NCI-H1694 (cell line): ENCODE data around the gene SYF2.
"Not testable (repeated sequence)": the region's sequence is repeated elsewhere in the genome, so short reads cannot be mapped to it uniquely, and the experiment has no call there.

Experiments
- DNase-seq: peaks from one replicate; lab custom pipeline; 2025; lab: John Stamatoyannopoulos, UW

The SYF2 gene

GRCh38 chr1:25232027-25232865 lies at the start of gene SYF2:
TSS of gene SYF2 (minus strand) at chr1:25232502. CDS start at chr1:25232467, 35 bp downstream.
- peak; percentile 92 for DNase-seq

DNA sequence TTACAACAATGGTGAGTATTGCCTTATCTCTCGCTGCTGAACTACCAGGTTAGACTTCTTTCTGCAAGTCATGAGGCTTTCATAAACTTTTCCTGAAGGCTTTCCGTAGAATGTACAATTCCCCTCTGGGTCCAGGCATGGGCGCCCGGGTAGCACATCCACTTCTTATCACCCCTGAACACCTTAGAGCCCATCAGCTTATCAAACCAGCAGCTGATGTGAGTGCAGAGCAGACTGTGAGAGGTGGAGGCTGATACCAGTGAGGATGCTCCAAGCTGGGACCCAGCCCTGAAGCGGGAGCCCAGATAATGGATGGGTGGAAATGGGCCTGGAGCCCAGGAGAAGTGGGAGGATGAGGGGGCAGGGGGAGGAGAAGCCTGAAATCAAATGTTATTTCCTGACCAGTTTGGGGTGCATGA lies 47.4 kb upstream of the SYF2 start:
- not testable (repeated sequence) for DNase-seq

DNA sequence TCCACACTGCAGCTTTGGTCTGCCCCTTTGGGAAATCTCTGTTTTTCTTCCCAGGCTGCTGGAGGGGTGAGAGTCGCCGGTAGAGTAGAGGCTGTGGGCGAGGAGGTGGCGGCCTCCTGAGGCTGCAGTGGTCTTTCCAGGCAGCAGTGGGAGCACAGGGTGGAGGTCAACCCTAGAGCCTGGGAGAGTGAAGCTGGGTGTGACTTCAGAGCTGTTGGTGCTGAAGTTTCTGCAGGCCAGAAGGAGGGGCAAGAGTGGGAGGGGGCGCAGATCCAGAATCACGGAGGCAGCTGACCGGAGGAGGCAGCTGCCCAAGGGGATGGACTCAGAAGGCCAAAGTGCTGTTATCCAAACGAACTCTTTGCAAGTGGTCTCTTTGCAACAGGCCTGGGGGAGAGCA lies 46.5 kb upstream of the SYF2 start:
- DNase-seq, result not testable (repeated sequence)

DNA sequence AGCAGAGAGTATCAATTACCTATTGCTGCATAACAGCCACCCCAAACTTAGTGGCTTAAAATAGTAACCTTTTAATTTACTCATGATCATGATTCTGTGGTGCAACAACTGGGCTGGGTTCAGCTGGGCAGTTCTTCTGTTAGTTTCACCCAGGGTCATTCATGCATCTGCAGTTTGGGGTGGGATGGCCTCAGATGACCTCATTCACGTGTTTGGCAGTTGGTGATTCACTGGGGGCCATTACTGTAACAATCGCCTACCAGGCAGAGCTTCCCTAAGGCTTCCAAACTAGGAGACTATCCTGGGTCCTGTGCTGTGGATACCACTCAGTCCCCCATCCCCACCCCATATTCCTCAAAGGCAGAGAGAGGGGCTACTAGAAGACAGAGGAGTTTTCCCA lies 46.1 kb upstream of the SYF2 start:
- DNase-seq, result not testable (repeated sequence)

DNA sequence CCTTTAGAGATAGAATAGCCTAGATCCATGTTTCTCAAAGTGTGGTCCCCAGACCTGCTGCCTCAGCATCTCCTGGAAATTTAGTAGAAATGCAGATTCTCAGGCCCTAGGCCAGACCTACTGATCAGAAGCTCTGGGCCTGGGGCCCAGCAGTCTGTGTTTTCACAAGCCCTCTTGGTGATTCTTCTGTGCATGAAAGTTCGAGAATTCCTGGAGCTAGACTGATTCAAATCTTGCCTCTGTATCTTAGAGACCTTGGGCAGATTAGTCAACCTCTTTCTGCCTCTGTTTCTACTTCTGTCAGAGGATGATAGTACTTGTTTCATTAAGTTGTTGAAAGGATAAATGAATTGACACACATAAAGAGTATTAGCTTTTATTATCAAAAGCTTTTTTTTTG lies 45.0 kb upstream of the SYF2 start:
- DNase-seq, result not testable (repeated sequence)

DNA sequence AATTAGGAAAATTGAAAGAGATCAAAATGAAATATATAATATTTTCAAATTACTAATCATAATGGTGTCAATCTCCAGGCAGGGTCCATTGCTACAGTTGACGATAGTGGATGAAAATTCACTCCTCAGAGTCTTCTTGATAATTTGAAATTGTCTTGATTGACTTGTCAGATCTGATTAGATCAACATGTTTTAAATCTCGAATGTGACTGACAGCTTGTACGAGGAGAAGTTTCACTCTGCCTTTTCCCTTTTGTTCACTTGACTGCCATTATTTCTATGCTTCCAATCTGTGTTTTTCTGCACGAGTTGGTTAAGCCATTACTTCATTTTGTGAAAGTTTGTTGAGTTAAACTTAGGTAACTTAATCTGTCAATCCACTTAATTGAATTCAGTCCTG lies 43.3 kb upstream of the SYF2 start:
- DNase-seq, result not testable (repeated sequence)

GRCh38 chr1:25272238-25272637 lies 39.9 kb upstream of the SYF2 start, which contains the start of gene RHD:
TSS of gene RHD (plus strand) at chr1:25272509. CDS start at chr1:25272548, 39 bp downstream.
- DNase-seq, result not testable (repeated sequence)

DNA sequence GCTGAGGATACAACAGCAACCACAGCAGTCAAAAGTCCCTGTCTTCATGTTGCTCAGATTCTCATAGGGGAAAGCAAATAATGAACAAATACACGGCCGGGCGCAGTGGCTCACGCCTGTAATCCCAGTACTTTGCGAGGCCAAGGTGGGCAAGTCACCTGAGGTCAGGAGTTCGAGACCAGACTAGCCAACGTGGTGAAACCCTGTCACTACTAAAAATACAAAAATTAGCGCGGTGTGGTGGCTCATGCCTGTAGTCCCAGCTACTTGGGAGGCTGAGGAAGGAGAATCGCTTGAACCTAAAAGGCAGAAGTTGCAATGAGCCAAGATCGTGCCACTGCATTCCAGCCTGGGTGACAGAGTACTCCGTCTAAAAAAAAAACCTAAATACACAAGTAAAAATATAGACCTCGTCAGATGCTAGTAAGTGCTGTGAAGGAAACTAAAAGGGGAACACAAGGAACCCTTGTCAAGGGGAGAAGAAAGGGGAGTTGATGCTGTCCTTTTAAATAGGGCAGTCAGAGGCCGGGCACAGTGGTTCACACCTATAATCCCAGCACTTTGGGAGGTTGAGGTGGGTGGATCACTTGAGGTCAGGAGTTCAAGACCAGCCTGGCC lies 36.0 kb upstream of the SYF2 start:
- DNase-seq, result not testable (repeated sequence)

- peak; percentile 59 for DNase-seq
Measured at GRCh38 chr1:25267288-25268142, 35.2 kb upstream of the SYF2 start.

DNA sequence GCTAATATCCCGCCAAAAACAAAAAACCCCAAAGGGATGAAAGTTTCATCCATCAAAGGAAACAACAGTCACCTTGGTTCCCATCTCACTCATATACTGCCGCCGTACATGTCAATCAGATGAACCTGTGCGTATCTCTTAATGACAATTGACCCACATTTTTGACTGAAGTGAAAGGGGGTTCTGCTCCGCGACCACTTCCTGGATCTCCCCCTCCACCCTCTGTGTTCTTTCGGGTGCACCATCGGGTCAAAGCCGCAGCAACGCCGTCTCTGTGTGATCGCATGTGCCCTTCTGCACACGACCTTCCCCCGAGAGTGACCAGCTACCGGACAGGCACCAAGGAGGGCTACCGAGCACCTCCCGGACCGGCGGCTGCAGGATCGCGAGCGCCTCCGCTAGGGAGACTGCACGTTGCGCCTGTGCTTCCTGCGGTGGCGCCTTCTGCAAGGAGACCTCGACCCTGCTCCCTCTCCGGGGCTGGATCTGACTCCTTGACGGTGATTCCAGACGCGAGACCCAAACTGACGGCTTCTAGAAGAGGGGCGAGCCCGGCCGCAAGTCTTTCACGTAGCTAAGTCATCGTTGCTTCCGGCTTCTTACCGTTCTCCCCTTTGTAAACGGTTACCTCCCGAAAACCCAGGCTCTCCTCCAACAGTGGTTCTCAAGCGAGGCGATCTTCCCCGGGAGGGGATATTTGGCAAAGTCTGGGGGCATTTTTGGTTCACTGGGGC lies 34.4 kb upstream of the SYF2 start:
- DNase-seq, result not testable (repeated sequence)

- DNase-seq, result not testable (repeated sequence)
Measured at GRCh38 chr1:25260336-25260735, 28.0 kb upstream of the SYF2 start.

- DNase-seq, result not testable (repeated sequence)
Measured at GRCh38 chr1:25259813-25260212, 27.5 kb upstream of the SYF2 start.

DNA sequence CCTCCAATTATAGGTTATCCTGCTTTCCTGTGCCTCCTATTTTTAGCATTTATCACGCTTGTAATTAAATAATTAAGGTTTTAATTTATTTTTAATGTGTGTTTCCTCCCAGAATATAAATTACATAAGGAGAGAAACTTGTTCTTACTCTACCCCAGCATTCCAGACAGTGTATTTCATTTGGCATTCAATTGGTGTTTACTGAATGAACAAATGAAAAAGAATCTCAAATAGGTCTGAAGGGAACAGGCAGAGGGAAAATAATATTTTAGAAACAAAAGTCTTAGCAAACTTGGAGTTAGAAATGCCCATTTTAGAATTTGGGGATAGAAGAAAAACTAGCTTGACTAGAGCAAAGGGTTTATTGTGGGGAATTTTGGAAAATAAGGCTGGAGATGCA lies 24.9 kb upstream of the SYF2 start:
- DNase-seq, result no peak

- DNase-seq, result no peak
Measured at GRCh38 chr1:25256578-25256965, 24.3 kb upstream of the SYF2 start.

DNA sequence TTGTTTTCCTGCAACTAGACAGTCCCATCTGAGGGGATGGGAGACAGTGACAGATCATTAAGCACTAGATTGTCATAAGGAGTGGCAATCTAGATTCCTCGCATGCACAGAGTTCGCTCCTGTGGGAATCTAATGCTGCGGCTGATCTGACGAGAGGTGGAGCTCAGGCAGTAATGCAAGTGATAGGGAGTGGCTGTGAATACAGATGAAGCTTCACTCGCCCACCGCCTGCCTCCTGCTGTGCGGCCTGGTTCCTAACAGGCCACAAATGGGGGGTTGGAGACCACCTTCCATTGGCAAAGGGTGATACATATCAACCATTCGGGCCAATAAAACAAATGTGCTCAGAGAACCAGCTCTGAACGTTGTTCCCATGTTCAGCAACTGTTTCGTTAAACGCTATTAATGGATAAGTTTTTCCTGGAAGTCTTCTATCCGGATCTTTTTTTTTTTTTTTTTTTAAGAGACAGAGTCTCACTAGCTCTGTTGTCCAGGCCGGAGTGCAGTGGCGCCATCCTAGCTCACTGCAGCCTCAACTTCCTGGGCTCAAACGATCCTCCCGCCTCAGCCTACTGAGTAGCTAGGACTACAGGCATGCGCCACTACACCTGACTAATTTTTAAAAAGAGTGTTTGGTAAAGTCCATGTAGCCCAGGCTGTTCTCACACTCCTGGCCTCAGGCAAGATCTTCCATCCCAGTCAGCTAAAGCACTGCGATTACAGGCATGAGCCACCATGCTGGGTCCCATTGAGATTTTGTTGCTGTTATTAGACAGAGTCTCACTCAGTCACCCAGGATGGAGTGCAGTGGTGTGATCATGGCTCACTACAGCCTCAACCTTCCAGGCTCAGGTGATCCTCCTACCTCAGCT lies 23.6 kb upstream of the SYF2 start:
- DNase-seq, result no peak

- DNase-seq, result no peak
Measured at GRCh38 chr1:25253911-25254310, 21.6 kb upstream of the SYF2 start.

DNA sequence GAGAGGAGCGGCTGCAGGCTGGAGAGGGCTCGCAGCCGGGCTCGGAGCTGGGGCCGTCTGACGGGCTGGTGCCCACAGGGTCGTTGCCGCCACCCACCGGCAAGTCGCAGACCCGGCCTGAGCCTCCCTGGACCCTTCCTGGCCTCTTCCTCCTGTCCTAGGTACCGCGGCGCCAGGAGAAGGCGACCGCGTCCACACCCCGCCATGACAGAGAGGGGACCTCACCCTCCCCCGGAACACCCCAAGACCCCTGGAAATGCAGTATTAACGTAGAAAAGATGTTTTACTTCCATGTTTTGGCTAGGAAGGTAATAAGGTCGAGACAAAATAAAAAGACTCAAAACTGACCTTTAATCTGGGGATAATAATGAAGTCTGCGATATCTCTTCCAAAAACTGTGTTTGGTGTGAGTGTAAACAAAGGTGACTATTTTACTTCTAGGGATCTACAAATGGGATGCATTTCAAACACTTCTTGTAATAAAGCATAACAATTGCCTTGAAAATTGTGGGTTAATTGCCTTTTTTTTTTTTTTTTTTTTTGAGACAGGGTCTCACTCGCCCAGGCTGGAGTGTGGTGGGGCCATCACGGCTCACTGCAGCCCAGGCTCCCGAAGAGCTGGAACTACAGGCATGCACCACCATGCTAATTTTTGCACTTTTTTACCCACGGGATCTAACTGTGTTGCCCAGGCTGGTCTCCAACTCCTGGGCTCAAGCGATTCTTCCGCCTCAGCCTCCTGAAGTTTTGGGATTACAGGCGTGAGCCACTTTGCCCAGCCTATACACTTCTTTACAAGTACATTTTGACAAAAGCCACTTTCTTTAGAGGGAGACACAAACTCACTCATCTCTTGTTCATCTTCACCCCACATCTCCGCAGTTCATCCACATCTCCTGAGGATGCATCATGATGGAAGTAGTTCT lies 15.8 kb upstream of the SYF2 start:
- no peak for DNase-seq

DNA sequence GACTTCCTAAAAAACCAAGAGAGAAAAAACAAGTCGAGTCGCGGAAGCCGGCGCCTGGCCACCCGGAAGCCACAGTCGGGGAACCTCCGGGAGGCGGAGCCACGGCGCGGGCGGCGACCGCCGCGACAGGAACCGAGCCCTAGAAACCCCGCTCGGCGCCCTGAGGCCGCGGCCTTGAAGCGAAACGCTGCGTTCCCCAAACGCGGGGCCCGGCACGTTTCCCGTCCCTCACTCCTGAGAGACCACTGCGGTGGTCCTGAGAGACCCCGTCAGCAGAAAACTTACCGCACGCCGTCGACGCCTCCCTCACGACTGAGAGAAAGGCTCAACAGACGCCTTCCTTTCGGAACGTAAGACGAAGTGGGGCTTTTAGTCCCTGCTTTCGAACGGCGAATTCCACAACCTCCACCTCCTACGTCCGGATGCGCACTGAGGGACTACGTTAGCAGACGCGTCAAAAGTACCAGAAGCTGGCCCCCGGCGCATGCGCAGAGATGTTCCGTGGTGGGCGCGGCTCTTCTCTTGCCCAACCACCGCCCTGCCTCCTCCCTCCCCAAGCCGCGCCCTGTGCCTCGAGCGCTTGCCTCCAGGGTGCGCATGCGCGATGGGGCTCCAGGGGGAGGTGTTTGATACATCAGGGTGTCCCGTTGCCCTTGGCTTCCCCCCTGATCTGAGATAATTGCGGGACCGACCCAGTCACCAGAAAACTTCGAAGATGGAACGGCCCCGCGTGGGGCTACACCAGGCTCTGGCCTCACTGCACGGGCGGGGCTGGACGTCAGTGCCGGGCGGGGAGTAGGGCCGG lies 14.9 kb upstream of the SYF2 start, which contains the start of gene RSRP1:
Gene RSRP1 (minus strand): TSS at position 431 of the 805 bp plus-strand sequence. CDS start 491 bp downstream, outside the sequence.
- DNase-seq, result peak; percentile 97
